Keratinocyte (primary cell): ENCODE measurements around the gene AMZ1.

Experiments
- CTCF ChIP-seq, 3 experiments: IDR thresholded peaks in 1 of 3; conservative IDR thresholded peaks in 1 of 3; optimal IDR thresholded peaks in 1 of 3; 2 replicates in 2 of 3; 3 replicates in 1 of 3; pipeline versions ENCODE3 to v1.5.1; 2011; ENCODE audit warnings: low read length in 3 of 3, mild to moderate bottlenecking in 3 of 3, moderate library complexity in 2 of 3, control low read depth in 1 of 3, inconsistent platforms in 1 of 3; ENCODE audit not compliant: insufficient read depth in 2 of 3; ENCODE audit errors: extremely low read depth in 1 of 3
- EZH2 ChIP-seq: IDR thresholded peaks from one replicate; pipeline ENCODE4 v1.6.1; 2012; ENCODE audit warnings: inconsistent platforms, mild to moderate bottlenecking, low read length, moderate library complexity

- TF ChIP-seq CTCF (optimal IDR thresholded peaks at IDR 0.05 in 1 of 3, IDR thresholded peaks at IDR 0.05 in 1 of 3, conservative IDR thresholded peaks at IDR 0.05 in 1 of 3; ENCODE audit: extremely low read depth in 1 of 3, insufficient read depth in 2 of 3, low read length in 3 of 3), result no peak
- no peak for TF ChIP-seq EZH2
These were observed 41.7 kb upstream of the AMZ1 start for GRCh38 chr7:2646336-2646679.
